ENCODE data around the gene FOXJ2.
A peak's percentile ranks its signal among the peaks of the same experiment; 100 is the strongest.
"Not testable (repeated sequence)": the region's sequence is repeated elsewhere in the genome, so short reads cannot be mapped to it uniquely, and the experiment has no call there.

FOXJ2 gene

GRCh38 chr12:8032242-8033152 lies at the start of gene FOXJ2:
FOXJ2 (plus strand) TSS chr12:8032716; CDS start chr12:8039833, 7,117 bp downstream.
- TF ChIP-seq ZNF274 (IDR thresholded peaks at IDR 0.05; ENCODE audit: low read depth, low read length) = no peak
- H3K4me3 ChIP-seq (ENCODE audit: low read length) = peak within 1 kb of the TSS; percentile 65

- H3K4me3 ChIP-seq (ENCODE audit: low read length) = not testable (repeated sequence)
Measured at GRCh38 chr12:7983019-7983418, 49.5 kb upstream of the FOXJ2 start.

GRCh38 chr12:7983460-7983859 lies 49.1 kb upstream of the FOXJ2 start:
- H3K4me3 ChIP-seq (ENCODE audit: low read length) = not testable (repeated sequence)

- no peak overlapping the region for H3K4me3 ChIP-seq (ENCODE audit: low read length)
- no peak for TF ChIP-seq ZNF274 (IDR thresholded peaks at IDR 0.05; ENCODE audit: low read depth, low read length)
Measured at GRCh38 chr12:7984900-7985299, 47.6 kb upstream of the FOXJ2 start.

GRCh38 chr12:7985802-7986418 lies 46.6 kb upstream of the FOXJ2 start:
- no peak for TF ChIP-seq ZNF274 (IDR thresholded peaks at IDR 0.05; ENCODE audit: low read depth, low read length)

GRCh38 chr12:7989827-7990491 lies 42.6 kb upstream of the FOXJ2 start:
- TF ChIP-seq ZNF274 (IDR thresholded peaks at IDR 0.05; ENCODE audit: low read depth, low read length) = no peak
- no peak overlapping the region for H3K4me3 ChIP-seq (ENCODE audit: low read length)

More at GRCh38 chr12:7985802-7986418, 46.6 kb upstream of the FOXJ2 start:
- H3K4me3 ChIP-seq (ENCODE audit: low read length) = no peak overlapping the region

- TF ChIP-seq ZNF274 (IDR thresholded peaks at IDR 0.05; ENCODE audit: low read depth, low read length) = no peak
- no peak overlapping the region for H3K4me3 ChIP-seq (ENCODE audit: low read length)
Measured at GRCh38 chr12:7991535-7991934, 41.0 kb upstream of the FOXJ2 start.

- no peak overlapping the region for H3K4me3 ChIP-seq (ENCODE audit: low read length)
- TF ChIP-seq ZNF274 (IDR thresholded peaks at IDR 0.05; ENCODE audit: low read depth, low read length) = no peak
Measured at GRCh38 chr12:7994731-7995205, 37.7 kb upstream of the FOXJ2 start.

GRCh38 chr12:7995266-7995963 lies 37.1 kb upstream of the FOXJ2 start:
- no peak overlapping the region for H3K4me3 ChIP-seq (ENCODE audit: low read length)
- TF ChIP-seq ZNF274 (IDR thresholded peaks at IDR 0.05; ENCODE audit: low read depth, low read length) = no peak

- H3K4me3 ChIP-seq (ENCODE audit: low read length) = not testable (repeated sequence)
Measured at GRCh38 chr12:8000827-8001226, 31.7 kb upstream of the FOXJ2 start.

GRCh38 chr12:8001496-8001895 lies 31.0 kb upstream of the FOXJ2 start:
- not testable (repeated sequence) for H3K4me3 ChIP-seq (ENCODE audit: low read length)

- H3K4me3 ChIP-seq (ENCODE audit: low read length) = not testable (repeated sequence)
Measured at GRCh38 chr12:8004897-8005296, 27.6 kb upstream of the FOXJ2 start.

GRCh38 chr12:8011331-8011730 lies 21.2 kb upstream of the FOXJ2 start:
- no peak overlapping the region for H3K4me3 ChIP-seq (ENCODE audit: low read length)

GRCh38 chr12:8012651-8013309 lies 19.7 kb upstream of the FOXJ2 start:
- TF ChIP-seq ZNF274 (IDR thresholded peaks at IDR 0.05; ENCODE audit: low read depth, low read length) = no peak

More at GRCh38 chr12:8011331-8011730, 21.2 kb upstream of the FOXJ2 start:
- no peak for TF ChIP-seq ZNF274 (IDR thresholded peaks at IDR 0.05; ENCODE audit: low read depth, low read length)

More at GRCh38 chr12:8012651-8013309, 19.7 kb upstream of the FOXJ2 start:
- H3K4me3 ChIP-seq (ENCODE audit: low read length) = no peak overlapping the region
